HG03558 (cell line): ENCODE measurements around the gene SHISA8.
"Not testable (repeated sequence)": the region's sequence is repeated elsewhere in the genome, so short reads cannot be mapped to it uniquely, and the experiment has no call there.

Experiments
- ATAC-seq: cut with Tn5 transposase; IDR thresholded peaks from one replicate; pipeline ENCODE4 v1.9.1; 2021; ENCODE audit warnings: moderate number of reproducible peaks; ENCODE audit not compliant: unreplicated experiment; ENCODE audit errors: extremely low read depth

The SHISA8 gene

DNA sequence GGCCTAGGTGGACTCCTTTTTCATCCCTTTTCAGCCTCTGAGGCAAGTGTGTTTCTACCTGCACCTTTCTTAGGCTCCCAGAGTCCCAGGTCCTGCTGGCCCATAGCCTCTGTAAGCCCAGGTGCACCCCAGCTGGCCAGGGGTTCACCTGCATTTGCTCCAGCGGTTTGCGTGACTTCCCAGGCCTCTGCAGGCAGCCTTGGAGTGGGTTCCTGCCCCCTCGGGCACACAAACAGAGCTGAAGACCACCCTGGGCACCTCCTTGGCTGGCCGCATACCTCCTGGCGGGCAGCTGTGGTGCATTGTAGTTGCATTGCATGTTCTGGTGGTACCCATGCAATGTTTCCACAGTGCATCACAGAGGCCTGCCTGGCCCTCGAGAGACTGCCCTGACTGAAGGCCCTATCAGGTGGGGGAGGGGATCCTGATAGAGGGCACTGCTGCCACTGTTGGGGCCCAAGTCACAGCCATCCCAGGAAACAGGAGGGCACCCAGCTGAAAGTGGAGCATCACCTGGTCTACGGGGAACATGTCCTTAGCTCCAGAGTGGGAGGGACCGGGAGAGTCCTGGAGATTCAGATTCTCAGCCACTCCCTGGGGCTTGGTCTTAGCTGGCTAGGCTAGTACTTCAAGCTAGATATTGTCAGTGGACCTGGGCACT lies 14.1 kb downstream of the SHISA8 start:
- no peak for ATAC-seq

DNA sequence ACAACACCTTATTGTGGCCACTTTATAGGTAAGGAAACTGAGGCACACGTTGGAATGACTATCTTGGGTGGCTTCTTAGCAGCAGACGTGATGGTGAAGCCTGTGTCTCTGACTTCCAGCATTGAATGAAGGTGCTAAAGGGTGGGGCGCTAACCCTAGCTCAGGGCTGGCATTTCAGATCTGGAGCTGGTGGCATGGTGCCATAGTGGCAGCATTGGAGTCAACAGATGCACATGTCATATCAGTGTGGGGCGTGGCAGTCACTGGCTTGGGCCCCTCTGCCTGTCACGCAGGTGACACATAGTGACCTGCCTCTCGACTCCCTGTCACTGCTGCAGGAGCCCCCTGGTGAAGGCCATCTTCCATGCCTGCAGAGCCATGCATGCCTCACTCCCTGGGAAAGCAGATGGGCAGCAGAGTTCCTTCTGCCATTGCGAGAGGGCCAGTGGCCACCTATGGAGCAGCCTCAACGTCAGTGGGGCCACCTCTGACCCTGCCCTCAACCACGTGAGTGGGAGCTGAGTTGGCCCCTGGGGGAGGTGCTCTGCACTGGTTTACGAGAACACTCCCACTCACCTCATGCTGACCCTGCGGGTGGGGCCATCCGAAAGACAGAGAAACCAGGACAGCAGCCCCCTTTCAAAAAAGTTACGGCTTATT lies 14.8 kb downstream of the SHISA8 start:
- no peak for ATAC-seq

DNA sequence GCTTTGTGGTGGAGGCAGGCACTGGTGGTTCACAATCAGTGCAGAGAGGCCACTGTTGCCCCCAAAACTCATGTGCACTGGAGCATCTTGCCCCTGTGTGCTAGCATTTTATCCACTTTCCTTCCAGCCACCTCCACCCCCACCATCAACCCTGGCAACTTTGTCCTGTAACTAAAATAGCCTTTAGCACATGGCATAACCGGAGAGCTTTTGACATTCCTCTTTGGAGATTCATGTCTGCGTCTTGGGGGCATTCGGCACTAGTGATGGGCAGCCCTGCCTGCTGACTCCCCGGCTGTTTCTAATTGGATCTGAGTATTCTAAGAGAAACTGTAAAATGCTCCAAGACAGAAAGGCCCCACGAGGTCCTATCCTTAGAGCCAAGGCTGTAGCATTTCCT lies 15.8 kb downstream of the SHISA8 start:
- ATAC-seq: no peak

DNA sequence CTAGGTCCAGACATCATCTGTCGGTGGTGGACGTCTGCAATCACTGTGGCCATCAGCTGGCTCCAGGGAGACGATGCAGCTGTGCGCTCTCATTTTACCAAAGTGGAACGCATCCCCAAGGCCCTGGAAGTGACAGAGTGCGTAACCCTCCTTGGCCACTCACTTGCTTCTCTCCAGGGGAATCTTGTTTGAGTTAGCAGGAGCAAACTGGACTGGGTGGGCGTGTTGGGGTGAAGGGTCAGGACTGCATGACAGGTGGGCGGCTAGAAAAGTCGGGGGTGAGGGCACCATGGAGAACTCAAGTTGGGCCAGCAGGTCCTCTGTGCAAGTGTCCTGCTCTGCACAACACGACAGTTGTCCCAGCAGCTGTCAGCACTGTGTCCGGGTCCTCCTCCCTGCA lies 16.2 kb downstream of the SHISA8 start:
- no peak for ATAC-seq

DNA sequence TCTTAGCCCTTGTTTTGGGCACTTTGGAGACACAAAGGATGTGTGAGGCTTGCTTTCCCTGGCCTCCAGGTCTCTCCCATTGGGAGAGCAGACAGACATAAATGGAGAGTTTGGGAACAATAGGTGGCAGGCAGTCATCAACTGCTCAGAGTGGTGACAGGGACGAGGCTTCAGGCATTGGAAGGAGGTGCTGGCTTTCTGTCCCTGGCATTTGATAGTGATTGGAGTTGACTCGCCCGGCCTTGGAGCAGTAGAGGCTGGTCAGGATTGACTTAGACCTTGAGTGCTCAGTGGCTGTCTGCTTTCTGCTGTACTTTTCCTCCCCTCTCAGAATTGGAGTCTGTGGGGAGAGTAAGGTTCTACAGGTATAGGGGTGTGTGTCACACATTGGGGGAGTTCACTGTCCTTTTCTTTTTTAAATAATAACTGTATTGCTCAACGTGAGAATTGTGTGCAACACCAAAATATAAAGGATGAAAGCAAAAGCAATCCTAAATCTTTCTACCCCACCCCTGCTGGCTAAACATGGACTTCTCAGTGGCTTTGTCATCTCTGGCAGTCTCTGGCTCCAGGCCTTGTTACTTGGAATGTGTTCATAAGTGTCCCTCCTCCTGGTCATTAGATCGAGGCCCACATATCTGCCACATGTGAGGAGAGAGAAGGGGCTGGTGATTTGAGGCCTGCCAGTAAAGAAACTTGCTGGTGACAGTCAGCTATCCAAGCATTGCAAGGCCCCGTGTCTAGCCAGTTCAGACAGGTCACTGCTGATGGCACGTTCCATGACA lies 21.1 kb downstream of the SHISA8 start:
- no peak for ATAC-seq

DNA sequence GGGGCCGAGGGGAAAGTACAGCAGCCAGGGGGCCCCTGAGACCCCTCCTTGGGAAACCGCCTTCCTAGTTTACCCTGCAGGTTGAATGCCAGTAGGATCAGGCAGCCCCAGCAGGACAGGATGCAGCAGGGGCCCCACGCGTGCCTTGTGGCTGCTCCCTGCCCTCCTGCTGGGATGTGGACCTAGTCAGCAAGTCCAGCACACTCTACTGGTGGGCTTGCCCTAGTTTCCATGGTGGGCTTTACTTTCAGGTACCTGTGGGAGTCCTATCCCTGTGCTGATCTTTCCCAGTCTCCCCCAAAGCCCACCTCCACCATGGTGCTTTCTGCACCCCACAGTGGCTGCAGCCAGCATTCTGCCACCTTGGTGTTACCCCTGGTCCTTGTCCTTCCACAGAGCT lies 22.2 kb downstream of the SHISA8 start:
- no peak for ATAC-seq

DNA sequence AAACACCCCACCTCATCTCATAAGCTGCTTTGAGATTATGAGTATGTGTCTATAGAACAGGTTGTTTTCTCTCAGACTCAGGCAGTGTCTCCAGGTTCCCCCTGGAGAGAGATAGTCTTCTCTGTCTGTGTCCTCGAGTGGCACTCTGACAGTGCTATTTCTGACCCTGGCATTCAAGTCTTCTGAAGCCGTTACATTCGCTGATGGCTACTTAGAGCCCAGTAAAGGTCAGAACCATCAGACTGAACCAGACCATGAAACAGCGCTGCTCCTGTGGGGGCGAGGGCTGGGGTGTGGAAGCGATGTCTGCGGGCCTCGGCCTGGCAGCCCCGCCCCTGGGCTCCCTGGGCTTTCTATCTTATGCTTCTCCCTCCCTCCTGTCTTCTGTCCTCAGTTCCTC lies 23.5 kb downstream of the SHISA8 start:
- ATAC-seq: no peak

DNA sequence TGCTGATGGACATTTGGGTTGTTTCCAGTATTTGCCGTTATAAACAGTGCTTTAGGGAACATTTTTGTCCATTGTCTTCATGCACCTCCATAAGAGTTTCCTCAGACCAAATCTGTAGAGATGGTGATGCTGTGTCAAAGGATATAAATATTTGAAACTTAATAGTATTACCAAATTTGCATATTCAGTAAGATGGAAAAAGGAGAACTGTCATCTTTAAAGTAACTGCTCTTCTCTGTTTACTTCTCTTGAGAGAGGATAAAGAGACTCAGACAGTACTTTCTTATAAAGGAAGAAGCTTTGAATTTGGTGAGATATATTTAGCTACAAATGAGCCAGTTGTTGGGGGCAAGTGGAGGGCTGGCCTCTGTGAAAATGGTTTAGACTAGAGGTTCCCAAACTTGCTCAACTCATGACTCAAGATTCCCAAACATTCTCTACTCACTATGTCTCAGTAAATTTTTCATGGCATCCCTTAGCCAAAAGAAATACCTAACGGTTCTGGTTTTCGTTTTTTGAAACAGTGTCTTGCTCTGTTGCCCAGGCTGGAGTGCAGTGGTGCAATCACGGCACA lies 26.2 kb downstream of the SHISA8 start:
- ATAC-seq: no peak

DNA sequence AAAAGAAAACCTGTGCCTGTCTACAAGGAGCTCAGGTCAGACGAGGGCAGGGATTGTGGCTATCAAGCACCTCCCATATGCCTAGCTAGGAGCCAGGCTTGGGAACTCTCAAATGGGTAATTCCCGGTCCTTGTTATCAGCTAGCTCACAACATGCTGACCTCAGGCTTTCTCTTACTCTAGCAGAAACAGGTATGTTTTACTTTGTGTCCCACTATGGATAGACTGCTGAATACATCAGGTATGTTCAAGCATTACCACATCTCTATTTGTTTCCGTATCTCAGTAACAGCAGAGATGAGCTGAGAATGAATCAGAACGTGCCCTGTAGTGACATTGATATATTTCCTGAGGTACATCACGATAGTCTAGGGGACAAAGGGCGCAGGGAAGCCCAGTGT lies 29.4 kb downstream of the SHISA8 start:
- no peak for ATAC-seq

DNA sequence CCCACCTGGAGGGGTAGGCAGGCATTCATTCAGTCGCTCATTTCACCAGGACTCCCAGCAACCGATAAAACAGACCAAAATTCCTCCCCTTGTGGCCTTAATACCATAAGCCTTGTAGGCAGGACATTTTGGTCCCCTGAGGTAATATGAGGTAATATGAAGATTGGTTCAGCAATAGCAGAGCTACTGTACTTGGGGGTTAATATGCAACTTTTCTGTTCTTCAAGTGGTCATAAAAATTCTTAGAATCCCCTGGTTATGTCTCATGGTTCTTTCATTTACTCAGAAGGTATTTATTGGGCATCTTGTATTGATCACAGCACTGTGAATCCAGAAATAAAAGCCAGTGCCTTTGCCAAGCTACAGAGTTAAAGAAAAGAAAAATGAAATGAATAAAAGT lies 29.8 kb downstream of the SHISA8 start:
- no peak for ATAC-seq

DNA sequence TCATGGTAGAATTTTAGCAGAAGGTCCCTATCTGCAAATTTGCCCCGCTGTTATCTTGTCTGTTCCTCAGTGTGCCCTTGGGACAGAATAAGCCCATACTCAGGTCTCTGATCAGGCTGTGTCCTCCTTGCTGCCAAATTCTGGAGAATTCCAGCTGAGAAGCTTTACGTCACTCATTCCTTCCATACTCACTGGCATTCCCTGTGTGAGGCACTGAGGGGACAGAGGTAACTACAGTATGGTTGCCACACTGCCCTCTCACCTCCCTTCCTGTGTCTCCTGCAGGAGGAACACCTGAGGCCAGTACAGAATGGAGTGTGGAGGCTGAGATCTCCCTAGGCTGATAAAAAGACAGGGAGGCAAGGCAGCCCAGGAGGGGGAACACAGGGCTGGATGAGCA lies 31.5 kb downstream of the SHISA8 start:
- no peak for ATAC-seq

DNA sequence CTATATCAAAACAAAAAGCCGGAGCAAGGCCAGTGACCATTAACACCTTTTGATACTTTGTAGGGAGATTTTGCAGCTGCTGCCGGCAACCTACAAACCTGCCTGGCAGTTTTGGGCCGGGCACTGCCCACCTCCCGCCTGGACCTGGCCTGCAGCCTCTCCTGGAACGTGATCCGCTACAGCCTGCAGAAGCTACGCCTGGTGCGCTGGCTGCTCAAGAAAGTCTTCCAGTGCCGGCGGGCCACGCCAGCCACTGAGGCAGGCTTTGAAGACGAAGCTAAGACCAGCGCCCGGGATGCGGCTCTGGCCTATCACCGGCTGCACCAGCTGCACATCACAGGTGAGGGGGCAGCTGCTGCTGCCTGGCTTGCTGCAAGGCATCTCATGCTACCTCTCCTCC lies 34.2 kb downstream of the SHISA8 start:
- no peak for ATAC-seq

DNA sequence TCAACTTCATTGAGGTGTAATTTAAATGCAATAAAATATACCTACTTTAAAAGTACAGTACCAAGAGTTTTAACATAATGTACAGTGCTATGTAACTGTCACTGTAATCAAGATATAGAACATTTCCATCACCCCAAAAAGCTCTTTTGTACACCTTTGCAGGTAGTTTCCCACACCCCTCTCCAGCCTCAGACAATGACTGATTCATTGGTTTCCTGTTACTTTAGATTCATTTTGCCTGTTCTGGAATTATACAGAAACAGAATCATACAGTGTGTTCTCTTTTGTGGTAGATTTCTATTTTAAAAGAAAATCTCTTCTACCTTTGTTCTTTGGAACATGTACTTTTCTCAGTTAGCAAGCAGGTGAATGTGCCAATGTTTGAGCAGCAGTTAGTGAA lies 38.2 kb downstream of the SHISA8 start:
- ATAC-seq: no peak

DNA sequence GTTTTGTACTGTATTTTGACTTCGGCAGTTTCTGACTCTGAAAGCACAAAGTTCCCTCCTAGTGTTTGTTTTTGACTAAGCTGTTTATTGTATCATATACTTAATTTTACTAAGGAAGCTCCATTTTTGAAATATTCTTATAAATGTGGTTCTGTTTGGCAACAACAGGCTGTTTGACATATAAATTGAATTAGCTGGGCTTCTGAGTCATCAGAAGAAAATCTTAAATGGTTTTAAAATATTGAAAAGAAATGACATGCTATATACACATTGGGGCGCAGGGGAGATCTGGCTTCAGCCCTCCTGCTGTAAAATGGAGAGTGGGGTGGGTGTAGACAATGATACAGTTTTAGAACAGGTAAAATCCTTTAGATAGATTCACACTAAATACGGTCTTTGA lies 38.6 kb downstream of the SHISA8 start:
- no peak for ATAC-seq

DNA sequence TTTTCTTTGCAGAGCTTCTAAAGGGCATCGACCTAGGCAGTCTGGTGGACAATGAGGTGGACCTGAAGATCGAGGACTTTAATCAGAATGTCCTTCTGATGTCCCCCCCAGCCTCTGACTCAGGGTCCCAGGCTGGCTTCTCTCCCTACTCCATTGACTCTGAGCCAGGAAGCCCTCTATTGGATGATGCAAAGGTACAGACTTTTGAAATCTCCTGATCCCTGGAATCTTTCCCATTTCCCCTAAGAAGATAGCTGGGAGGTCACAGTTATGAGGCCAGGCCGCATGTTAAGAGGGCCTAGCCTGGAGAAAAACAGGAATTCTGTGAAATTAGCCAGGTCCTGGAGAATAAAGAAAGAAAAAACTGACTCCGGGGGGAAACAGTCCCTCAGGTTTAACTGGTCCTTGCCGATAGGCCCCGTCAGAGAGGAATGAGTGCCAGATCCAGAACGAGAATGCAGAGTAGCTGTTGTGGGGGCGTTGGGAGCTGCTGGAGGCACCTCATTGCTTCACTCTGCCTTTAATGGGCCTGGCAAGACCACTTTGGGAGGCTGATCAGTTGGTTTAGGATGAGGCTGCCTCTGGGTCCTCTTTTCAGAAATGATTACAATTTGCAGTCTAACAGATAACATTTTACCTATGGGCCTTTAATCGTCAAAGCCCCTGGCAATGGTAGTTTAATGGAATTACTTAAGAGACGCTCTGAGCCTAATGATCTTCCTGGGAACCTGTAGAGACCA lies 39.2 kb downstream of the SHISA8 start:
- ATAC-seq: no peak

DNA sequence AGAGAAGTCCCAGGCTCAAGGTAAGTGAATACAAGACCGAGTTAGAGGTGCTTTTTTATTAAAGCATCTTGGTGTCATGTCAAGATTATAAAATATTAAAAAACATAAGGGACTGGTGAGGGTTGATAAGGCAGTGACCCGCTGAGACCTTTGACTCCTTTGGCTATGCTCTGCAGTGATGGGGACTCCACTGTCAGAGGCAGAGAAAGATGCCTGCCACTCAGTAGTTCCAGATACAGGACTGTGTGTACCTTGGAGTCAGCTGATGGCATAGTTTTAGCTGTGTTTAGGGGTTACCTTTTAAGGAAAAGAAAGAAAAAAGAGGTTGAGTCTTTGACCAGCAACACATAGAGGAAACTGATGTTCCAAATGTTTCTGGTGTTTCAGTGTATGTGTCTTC lies 40.8 kb downstream of the SHISA8 start:
- ATAC-seq: no peak

DNA sequence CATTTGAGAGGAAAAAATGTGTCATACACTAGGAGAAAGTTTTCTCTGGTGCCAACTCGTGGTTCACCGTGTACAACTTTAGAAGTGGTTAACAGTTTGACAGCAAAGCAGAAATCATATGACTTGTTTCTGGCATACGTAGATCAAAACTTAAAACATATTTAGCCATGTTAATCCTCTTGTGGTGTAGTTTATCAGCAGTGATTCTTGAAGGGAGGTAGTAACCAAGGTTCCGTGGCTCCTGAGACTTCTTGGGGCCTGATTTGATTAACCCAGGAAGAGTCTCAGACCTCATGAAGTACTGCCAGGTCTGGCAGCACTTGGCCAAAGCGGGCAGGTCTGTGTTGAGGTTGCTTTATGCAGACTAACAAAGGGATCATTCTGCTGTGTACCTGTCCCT lies 41.5 kb downstream of the SHISA8 start:
- no peak for ATAC-seq

DNA sequence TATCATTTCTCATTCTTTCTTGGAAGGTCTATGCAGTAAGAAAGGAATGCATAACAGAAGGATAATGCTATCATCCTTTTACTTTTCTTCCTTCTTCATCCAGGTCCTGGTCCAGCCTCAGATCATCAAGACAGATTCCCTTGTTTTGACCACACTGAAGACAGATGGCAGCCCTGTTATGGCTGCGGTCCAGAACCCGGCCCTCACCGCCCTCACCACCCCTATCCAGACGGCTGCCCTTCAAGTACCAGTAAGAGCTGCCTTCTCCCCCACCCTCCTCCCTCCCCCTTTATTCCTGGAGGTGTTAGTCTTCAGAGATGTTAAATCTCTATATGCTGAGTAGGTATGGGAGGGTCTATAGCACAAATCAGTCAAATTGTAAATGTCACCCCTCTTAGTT lies 44.1 kb downstream of the SHISA8 start:
- no peak for ATAC-seq

DNA sequence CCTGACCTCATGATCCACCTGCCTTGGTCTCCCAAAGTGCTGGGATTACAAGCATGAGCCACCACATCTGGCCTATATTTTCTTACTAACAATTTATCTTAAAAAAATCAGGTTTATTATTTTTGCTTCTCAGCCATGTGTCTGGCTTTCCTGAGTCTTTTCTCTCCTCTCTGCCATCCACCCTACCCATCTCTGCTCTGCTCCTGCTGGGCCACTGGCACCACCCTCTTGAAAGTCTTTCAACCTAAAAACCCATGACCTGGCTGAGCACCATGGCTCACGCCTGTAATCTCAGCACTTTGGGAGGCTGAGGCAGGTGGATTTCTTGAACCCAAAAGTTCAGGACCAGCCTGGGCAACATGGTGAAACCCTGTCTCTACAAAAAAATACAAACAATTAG lies 44.8 kb downstream of the SHISA8 start:
- ATAC-seq: not testable (repeated sequence)

DNA sequence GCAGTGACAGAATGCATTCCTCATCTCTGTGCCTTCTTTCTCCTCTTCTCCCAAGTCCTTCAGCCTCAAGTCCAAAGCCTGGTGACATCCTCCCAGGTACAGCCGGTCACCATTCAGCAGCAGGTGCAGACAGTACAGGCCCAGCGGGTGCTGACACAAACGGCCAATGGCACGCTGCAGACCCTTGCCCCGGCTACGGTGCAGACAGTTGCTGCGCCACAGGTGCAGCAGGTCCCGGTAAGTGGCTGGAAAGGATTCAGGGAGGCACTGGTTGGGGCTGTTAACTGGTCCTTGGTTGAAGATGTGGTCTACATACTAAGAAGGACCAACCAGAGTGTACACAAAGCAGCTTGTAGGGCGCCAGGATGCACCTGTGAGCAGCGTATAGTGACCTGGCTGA lies 46.3 kb downstream of the SHISA8 start:
- ATAC-seq: no peak

DNA sequence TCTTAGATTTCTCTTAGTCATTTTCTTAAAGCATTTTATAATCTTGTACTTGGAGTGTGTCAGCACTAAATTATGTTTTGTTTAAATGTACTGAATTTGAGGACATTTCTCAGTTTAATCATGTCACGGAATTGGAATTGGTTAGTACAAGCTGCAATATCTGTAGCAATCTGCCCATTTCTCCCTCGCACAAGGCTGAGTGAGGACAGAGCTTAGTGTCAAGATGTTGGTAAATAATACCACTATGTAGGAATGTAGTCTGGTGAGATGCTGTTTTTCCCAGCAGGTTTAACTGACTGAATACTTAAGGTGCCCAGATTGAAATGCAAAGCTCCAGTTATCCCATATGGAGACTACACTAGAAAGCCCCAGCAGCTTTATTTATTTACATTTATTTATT lies 51.4 kb downstream of the SHISA8 start:
- ATAC-seq: no peak
